ENCODE results near the gene LRMDA.

GRCh38 chr10:76393875-76394706, 962.7 kb downstream of the LRMDA start:
- TF ChIP-seq, protein P1, sequence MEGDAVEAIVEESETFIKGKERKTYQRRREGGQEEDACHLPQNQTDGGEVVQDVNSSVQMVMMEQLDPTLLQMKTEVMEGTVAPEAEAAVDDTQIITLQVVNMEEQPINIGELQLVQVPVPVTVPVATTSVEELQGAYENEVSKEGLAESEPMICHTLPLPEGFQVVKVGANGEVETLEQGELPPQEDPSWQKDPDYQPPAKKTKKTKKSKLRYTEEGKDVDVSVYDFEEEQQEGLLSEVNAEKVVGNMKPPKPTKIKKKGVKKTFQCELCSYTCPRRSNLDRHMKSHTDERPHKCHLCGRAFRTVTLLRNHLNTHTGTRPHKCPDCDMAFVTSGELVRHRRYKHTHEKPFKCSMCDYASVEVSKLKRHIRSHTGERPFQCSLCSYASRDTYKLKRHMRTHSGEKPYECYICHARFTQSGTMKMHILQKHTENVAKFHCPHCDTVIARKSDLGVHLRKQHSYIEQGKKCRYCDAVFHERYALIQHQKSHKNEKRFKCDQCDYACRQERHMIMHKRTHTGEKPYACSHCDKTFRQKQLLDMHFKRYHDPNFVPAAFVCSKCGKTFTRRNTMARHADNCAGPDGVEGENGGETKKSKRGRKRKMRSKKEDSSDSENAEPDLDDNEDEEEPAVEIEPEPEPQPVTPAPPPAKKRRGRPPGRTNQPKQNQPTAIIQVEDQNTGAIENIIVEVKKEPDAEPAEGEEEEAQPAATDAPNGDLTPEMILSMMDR (IDR thresholded peaks at IDR 0.05; ENCODE audit: low read depth, low read length), result no peak
- no peak for TF ChIP-seq EZH2phosphoT487 (IDR thresholded peaks at IDR 0.05; ENCODE audit: low read depth)

Data from OCI-LY3 (cell line).